ENCODE data around the gene PCED1A. TPM values are rescaled to one million over a fixed set of nuclear protein-coding genes. Genes with fewer than 3 reads are reported as not detected.

Gene PCED1A
- total RNA-seq, 1 experiment from 2014 or later, result 27.1 TPM

DNA sequence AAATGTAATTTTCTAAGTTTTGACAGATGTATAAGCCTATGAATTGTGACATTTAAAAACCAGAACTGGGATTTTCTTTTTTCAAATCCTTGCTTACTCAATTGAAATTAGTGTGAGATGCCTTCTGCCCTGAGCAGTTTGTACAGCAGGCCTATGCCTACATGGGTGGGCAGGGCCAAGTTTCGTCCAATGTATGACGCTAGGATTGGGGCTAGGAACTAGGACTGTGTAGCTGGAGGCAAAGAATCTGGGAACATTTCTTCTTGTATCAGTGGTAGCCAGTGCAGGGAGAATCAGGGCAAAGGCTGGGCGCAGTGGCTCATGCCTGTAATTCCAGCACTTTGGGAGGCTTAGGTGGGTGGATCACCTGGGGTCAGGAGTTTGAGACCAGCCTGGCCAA lies 28.9 kb upstream of the PCED1A start:
- intact Hi-C loops (cut with micrococcal nuclease; ENCODE audit: unreplicated experiment), result no loop called here
- peaks cover 23% of the 10 kb centered on the region for H3K4me1 Mint-ChIP-seq (ENCODE audit: low read depth, unreplicated experiment)
- H3K27me3 Mint-ChIP-seq (ENCODE audit: unreplicated experiment), result no peaks in the 10 kb centered on the region
- H3K27ac Mint-ChIP-seq (ENCODE audit: unreplicated experiment), result no peak overlapping the region
- no peak for TF ChIP-seq CTCF (IDR thresholded peaks at IDR 0.05; ENCODE audit: unreplicated experiment)
- BruUV-seq (replicated peaks), result no TSS peak
- H3K4me3 Mint-ChIP-seq (ENCODE audit: low read depth, unreplicated experiment), result no peak overlapping the region
- CTCF ChIA-PET, result no interaction called here
- H3K9me3 Mint-ChIP-seq (ENCODE audit: low read depth, unreplicated experiment), result no peaks in the 10 kb centered on the region
- DNase-seq, result no peak
- H3K36me3 Mint-ChIP-seq (ENCODE audit: insufficient read depth, unreplicated experiment), result peaks cover 24% of the 10 kb centered on the region

- Mint-ChIP-seq H3K27me3 (ENCODE audit: unreplicated experiment) (no peaks in the 10 kb centered on the region), H3K4me3 (ENCODE audit: low read depth, unreplicated experiment) (no peak overlapping the region), H3K36me3 (ENCODE audit: insufficient read depth, unreplicated experiment) (peaks cover 4% of the 10 kb centered on the region), H3K27ac (ENCODE audit: unreplicated experiment) (no peak overlapping the region), H3K9me3 (ENCODE audit: low read depth, unreplicated experiment) (no peaks in the 10 kb centered on the region), H3K4me1 (ENCODE audit: low read depth, unreplicated experiment) (peaks cover 23% of the 10 kb centered on the region)
- no TSS peak for BruUV-seq (replicated peaks)
- no peak for TF ChIP-seq CTCF (IDR thresholded peaks at IDR 0.05; ENCODE audit: unreplicated experiment)
- CTCF ChIA-PET, result no interaction called here
- intact Hi-C loops (cut with micrococcal nuclease; ENCODE audit: unreplicated experiment), result no loop called here
- DNase-seq, result no peak
These were observed 26.8 kb upstream of the PCED1A start for GRCh38 chr20:2867081-2867864.

- no TSS peak for BruUV-seq (replicated peaks)
- CTCF ChIA-PET, result no interaction called here
- Mint-ChIP-seq H3K4me1 (ENCODE audit: low read depth, unreplicated experiment) (peaks cover 21% of the 10 kb centered on the region), H3K27ac (ENCODE audit: unreplicated experiment) (no peak overlapping the region), H3K27me3 (ENCODE audit: unreplicated experiment) (no peaks in the 10 kb centered on the region), H3K9me3 (ENCODE audit: low read depth, unreplicated experiment) (no peaks in the 10 kb centered on the region), H3K4me3 (ENCODE audit: low read depth, unreplicated experiment) (no peak overlapping the region), H3K36me3 (ENCODE audit: insufficient read depth, unreplicated experiment) (peaks cover 3% of the 10 kb centered on the region)
- no peak for DNase-seq
- no peak for TF ChIP-seq CTCF (IDR thresholded peaks at IDR 0.05; ENCODE audit: unreplicated experiment)
- intact Hi-C loops (cut with micrococcal nuclease; ENCODE audit: unreplicated experiment), result no loop called here
These were observed 25.8 kb upstream of the PCED1A start for GRCh38 chr20:2866236-2866635.

- no peak for DNase-seq
- Mint-ChIP-seq H3K27me3 (ENCODE audit: unreplicated experiment) (no peaks in the 10 kb centered on the region), H3K27ac (ENCODE audit: unreplicated experiment) (no peak overlapping the region), H3K4me1 (ENCODE audit: low read depth, unreplicated experiment) (peaks cover 15% of the 10 kb centered on the region), H3K9me3 (ENCODE audit: low read depth, unreplicated experiment) (no peaks in the 10 kb centered on the region), H3K36me3 (ENCODE audit: insufficient read depth, unreplicated experiment) (peaks cover 3% of the 10 kb centered on the region), H3K4me3 (ENCODE audit: low read depth, unreplicated experiment) (no peak overlapping the region)
- TF ChIP-seq CTCF (IDR thresholded peaks at IDR 0.05; ENCODE audit: unreplicated experiment), result no peak
- intact Hi-C loops (cut with micrococcal nuclease; ENCODE audit: unreplicated experiment), result no loop called here
- BruUV-seq (replicated peaks), result no TSS peak
- CTCF ChIA-PET, result no interaction called here
These were observed 25.2 kb upstream of the PCED1A start for GRCh38 chr20:2865630-2866029.

All from Calu3 (cell line).